ENCODE data around the gene DLST.

DNA sequence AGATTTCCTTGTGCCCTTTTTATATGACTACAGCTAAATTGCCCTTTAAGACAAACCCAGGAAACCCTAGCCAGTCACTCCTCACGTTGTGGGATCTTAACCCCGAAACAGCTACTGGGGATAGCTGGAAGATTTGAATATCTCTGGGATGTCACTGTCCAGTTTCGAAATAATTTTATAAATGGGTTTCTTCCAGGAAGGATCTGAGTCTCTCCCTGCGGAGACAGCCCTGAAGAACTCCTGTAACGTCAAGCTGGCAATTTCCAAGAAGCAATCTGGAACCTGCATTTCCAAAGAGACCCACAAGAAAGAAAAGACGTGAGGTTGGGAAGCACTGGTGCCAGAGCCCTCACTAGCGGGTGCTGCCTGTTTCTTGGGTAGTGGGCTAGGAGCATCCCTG lies 26.7 kb upstream of the DLST start:
- TF ChIP-seq ZFP3 (CRISPR knock-in tag; IDR thresholded peaks at IDR 0.05) (no peak), ZNF70 (CRISPR knock-in tag; IDR thresholded peaks at IDR 0.05) (no peak), BACH2 (CRISPR knock-in tag; IDR thresholded peaks at IDR 0.05; ENCODE audit: borderline replicate concordance) (no peak), PATZ1 (CRISPR knock-in tag; IDR thresholded peaks at IDR 0.05; ENCODE audit: borderline replicate concordance) (no peak), OSR1 (CRISPR knock-in tag; IDR thresholded peaks at IDR 0.05) (no peak)
- TF ChIP-seq, protein P1, sequence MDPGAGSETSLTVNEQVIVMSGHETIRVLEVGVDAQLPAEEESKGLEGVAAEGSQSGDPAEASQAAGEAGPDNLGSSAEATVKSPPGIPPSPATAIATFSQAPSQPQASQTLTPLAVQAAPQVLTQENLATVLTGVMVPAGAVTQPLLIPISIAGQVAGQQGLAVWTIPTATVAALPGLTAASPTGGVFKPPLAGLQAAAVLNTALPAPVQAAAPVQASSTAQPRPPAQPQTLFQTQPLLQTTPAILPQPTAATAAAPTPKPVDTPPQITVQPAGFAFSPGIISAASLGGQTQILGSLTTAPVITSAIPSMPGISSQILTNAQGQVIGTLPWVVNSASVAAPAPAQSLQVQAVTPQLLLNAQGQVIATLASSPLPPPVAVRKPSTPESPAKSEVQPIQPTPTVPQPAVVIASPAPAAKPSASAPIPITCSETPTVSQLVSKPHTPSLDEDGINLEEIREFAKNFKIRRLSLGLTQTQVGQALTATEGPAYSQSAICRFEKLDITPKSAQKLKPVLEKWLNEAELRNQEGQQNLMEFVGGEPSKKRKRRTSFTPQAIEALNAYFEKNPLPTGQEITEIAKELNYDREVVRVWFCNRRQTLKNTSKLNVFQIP (CRISPR knock-in tag; IDR thresholded peaks at IDR 0.05; ENCODE audit: borderline replicate concordance, low read depth), result no peak

All from SK-N-SH treated with all-trans-retinoic acid at 6 μM for 48 hours (cell line).